BJ (cell line): Measurements from ENCODE around the gene CNTNAP4. TPM values are rescaled to one million over a fixed set of nuclear protein-coding genes. Genes with fewer than 3 reads are reported as not detected.

ENCODE experiments used
- CTCF ChIA-PET: fragments of 350-600 bp; formaldehyde crosslinking; extraction: SDS; loops from one replicate; lab custom pipeline; 2021; ENCODE audit warnings: antibody characterized with exemption, inconsistent platforms; lab: Yijun Ruan, JAX
- POLR2A ChIA-PET: fragments of 300-600 bp; sonication (Branson Sonifier 250); formaldehyde crosslinking; extraction: SDS; loops from one replicate; lab custom pipeline; 2021; ENCODE audit warnings: antibody characterized with exemption; lab: Charles Lee
- DNase-seq: peaks from one replicate; pipeline ENCODE4 v3.0.0-alpha.2; 2011; ENCODE audit warnings: low read depth
- H3K27me3 ChIP-seq: 2 replicates; pipeline ENCODE4 v1.6.0; 2011; ENCODE audit warnings: low read length; ENCODE audit not compliant: control insufficient read depth, insufficient read depth
- H3K36me3 ChIP-seq: 2 replicates; pipeline ENCODE4 v1.5.1; 2011; ENCODE audit warnings: low read length; ENCODE audit not compliant: control insufficient read depth, insufficient read depth
- H3K4me3 ChIP-seq: 2 replicates; pipeline ENCODE4 v1.5.1; 2011; ENCODE audit warnings: low read depth, mild to moderate bottlenecking, control low read depth, low read length
- CTCF ChIP-seq: IDR thresholded peaks from 2 replicates; pipeline ENCODE4 v1.5.1; 2011; ENCODE audit warnings: low read depth, mild to moderate bottlenecking, control low read depth, inconsistent platforms, low read length, moderate library complexity; ENCODE audit not compliant: insufficient read depth
- polyA plus RNA-seq: library from polyadenylated mRNA; depleted of rRNA; stranded (reverse); fragments of >200 nt; gene quantifications from 2 replicates; pipeline ENCODE4 v1.2.3, GENCODE V29; 2011

Gene CNTNAP4
- polyA plus RNA-seq, 1 experiment: not detected

- ChIA-PET POLR2A (no interaction called here), CTCF (no interaction called here)
- Histone ChIP-seq H3K4me3 (no peak overlapping the region), H3K36me3 (no peaks in the 10 kb centered on the region), H3K27me3 (no peaks in the 10 kb centered on the region)
- no peak for DNase-seq
- TF ChIP-seq CTCF: no peak
Measured at GRCh38 chr16:76373998-76374397, 96.8 kb downstream of the CNTNAP4 start.

DNA sequence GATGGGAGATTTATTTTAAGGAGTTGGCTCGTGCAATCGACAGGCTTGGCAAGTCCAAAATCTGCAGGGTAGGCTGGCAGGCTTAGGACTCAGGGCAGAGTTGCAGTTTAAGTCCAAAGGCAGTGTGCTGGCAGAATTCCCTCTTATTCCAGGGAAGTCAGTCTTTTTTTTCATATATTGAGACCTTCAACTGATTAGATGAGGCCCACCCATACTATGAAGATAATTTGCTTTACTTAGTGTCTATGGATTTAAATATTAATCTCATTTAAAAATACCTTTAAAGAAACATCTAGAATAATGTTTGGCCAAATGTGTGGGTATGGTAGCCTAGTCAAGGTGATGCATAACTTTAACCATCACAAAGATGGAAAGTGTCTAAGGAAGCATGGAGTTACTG lies 99.8 kb downstream of the CNTNAP4 start:
- Histone ChIP-seq H3K36me3 (no peaks in the 10 kb centered on the region), H3K27me3 (no peaks in the 10 kb centered on the region), H3K4me3 (no peak overlapping the region)
- no peak for TF ChIP-seq CTCF
- ChIA-PET POLR2A (no interaction called here), CTCF (no interaction called here)
- no peak for DNase-seq

GRCh38 chr16:76378020-76378419 lies 100.8 kb downstream of the CNTNAP4 start:
- no peak for DNase-seq
- CTCF ChIA-PET: no interaction called here
- Histone ChIP-seq H3K36me3 (no peaks in the 10 kb centered on the region), H3K27me3 (no peaks in the 10 kb centered on the region), H3K4me3 (no peak overlapping the region)
- TF ChIP-seq CTCF: no peak
- POLR2A ChIA-PET: no interaction called here

GRCh38 chr16:76381096-76381495 lies 103.9 kb downstream of the CNTNAP4 start:
- CTCF ChIA-PET: no interaction called here
- no peak for TF ChIP-seq CTCF
- H3K27me3 ChIP-seq: no peaks in the 10 kb centered on the region
- H3K4me3 ChIP-seq: no peak overlapping the region
- POLR2A ChIA-PET: no interaction called here
- no peak for DNase-seq
- H3K36me3 ChIP-seq: no peaks in the 10 kb centered on the region

DNA sequence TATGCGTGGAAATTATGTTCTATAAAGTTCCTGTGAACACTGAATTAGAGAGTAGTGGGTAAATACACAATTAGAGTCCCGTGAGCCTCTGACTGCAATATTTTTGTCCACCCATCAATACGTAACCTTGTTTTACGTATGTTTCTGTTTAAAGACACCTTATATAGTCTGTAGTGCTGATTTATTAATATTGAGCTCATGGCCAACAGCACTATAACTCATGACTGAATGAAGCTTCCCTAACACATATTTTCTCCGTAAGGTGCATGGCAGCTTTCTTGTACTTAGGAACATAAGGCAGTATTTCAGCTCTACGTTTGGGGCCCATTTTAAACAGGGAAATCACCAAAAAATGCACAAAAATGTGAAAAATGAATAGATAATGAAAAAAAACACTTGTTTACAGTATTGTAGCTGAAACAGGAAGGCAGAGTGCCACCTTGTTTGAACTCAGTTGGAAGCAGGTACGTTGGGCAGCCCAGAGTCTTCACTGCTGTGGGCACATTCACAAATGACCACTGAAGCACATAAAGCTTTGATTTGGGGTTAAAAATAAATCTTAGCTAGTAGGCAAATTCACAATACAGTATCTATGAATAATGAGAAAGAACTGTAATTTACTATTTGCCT lies 108.5 kb downstream of the CNTNAP4 start:
- Histone ChIP-seq H3K4me3 (no peak overlapping the region), H3K36me3 (no peaks in the 10 kb centered on the region), H3K27me3 (no peaks in the 10 kb centered on the region)
- no peak for DNase-seq
- ChIA-PET CTCF (no interaction called here), POLR2A (no interaction called here)
- no peak for TF ChIP-seq CTCF
